ENCODE measurements around the gene HIPK2. TPM values are rescaled to one million over a fixed set of nuclear protein-coding genes. Genes with fewer than 3 reads are reported as not detected.

The HIPK2 gene
- total and polyA plus RNA-seq, 2 of the 4 experiments (the other 2 are of a cell fraction) = 22.0 to 27.1 TPM

DNA sequence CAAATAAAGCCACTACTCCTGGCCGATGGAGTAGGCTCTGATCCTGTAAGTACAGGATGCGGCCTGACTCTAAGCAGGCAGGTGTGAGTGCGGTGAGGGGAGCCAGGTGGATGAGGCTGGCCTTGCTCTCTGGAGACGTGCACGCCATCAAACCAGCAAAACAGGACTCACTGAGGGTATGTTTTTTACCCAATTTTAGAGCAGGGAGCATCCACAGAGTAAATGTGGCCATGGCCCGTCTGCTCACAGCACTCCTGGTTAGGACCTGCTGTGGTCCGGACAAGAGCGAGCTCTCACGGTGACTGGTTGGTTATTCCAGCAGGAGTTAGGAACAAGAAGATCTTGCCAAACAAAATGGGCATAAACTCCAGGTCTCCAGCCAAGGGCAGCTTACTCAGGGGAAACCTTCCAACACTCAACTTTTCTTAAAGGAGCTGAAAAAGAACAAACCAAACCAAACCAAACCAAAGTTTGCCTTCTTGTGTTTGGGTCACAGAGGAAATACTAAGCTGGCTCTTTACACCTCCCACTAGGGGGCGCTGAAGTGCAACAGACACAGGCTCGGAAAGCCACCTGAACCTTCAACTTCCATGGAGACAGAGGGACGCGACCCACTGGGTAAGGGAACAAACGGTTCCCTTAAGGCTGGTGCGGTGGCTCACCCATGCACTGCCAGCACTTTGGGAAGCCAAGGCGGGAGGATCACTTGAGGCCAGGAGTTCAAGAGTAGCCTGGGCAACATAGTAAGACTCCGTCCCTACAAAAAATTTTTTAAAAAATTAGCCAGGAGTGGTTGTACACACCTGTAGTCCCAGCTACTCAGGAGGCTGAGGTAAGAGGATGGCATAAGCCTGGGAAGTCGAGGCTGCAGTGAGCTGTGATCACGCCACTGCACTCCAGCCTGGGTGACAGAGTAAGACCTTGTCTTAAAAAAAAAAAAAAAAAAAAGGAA is 131.9 kb downstream of the HIPK2 start:
- no peak overlapping the region for H2BK15ac ChIP-seq (ENCODE audit: low read depth, low read length)
- no peak overlapping the region for H3K4me3 ChIP-seq (ENCODE audit: insufficient read depth, low read depth, low read length)
- 0 out of 2 replicates have a peak overlapping the region, but pooled peaks have one; percentile 47 for H4K91ac ChIP-seq (ENCODE audit: insufficient read depth, low read depth, low read length)
- H4K8ac ChIP-seq (ENCODE audit: low read depth in 2 of 2, low read length in 2 of 2) = no peak overlapping the region; a peak in 1 of 4 replicates
- H3K4me2 ChIP-seq (ENCODE audit: low read depth, low read length) = no peak overlapping the region
- H3K4me1 ChIP-seq (ENCODE audit: control insufficient read depth, insufficient read depth, low read length) = peaks cover 12% of the 10 kb centered on the region
- H2AFZ ChIP-seq (replicated peaks; ENCODE audit: low read length, poor library complexity) = peak overlapping the region; percentile 34
- peak overlapping the region; percentile 80 for H2AK9ac ChIP-seq (replicated peaks; ENCODE audit: low read depth, low read length, poor library complexity)
- peak; percentile 63 for ATAC-seq (ENCODE audit: low read depth)
- H2BK5ac ChIP-seq (ENCODE audit: low read depth, low read length, poor library complexity, severe bottlenecking) = no peak overlapping the region
- no TSS peak for BruUV-seq (replicated peaks)
- no peak overlapping the region; the same call in 1 of the 2 replicates for H3K14ac ChIP-seq (replicated peaks; ENCODE audit: low read depth, low read length)
- POLR2A ChIA-PET (ENCODE audit: unreplicated experiment) = no interaction called here
- no peak overlapping the region for H3K18ac ChIP-seq (ENCODE audit: low read depth, low read length)
- H3K27me3 ChIP-seq (ENCODE audit: control insufficient read depth, insufficient read depth, low read length) = no peaks in the 10 kb centered on the region
- peak overlapping the region; percentile 59; the same call in 1 of the 2 replicates for H3K4ac ChIP-seq (ENCODE audit: low read depth, low read length)
- peak overlapping the region; percentile 12; the same call in 1 of the 2 replicates for H2AK5ac ChIP-seq (ENCODE audit: low read depth, low read length)
- H3K79me1 ChIP-seq (ENCODE audit: low read depth in 1 of 2, low read length in 2 of 2) = peaks cover 46 to 90% of the 10 kb centered on the region in 2 experiments
- CTCF ChIA-PET = interaction anchor here (0.5 to 2.5 kb wide), 15 partner anchors 8 to 360 kb away, joined by 3 to 17 read pairs (median 3); no protein-coding TSS in a partner anchor
- no peak overlapping the region for H3K56ac ChIP-seq (ENCODE audit: extremely low read depth, insufficient read depth, low read length)
- no peaks in the 10 kb centered on the region for H3K9me3 ChIP-seq (ENCODE audit: control insufficient read depth, insufficient read depth, low read length)
- no peak overlapping the region for H3K23ac ChIP-seq (ENCODE audit: low read depth, low read length)
- dilution Hi-C loops (cut with HindIII; ENCODE audit: low sequenced_read_pairs, unreplicated experiment) (no loop called here), in situ Hi-C loops (cut with MboI; ENCODE audit: low sequenced_read_pairs) (loop anchor here (10.0 kb wide), 2 partner anchors 129 to 359 kb away; partner anchors contain the start of gene HIPK2), intact Hi-C loops (cut with micrococcal nuclease) (loop anchor here (1.0 kb wide), 2 partner anchors 130 to 356 kb away; no protein-coding TSS in a partner anchor)
- peaks cover 73% of the 10 kb centered on the region for H4K20me1 ChIP-seq (ENCODE audit: insufficient read depth, low read length)
- H4K5ac ChIP-seq (ENCODE audit: low read depth, low read length) = no peak overlapping the region
- H2BK120ac ChIP-seq (ENCODE audit: low read depth, low read length) = peak overlapping the region; percentile 48
- peak; percentile 80 for DNase-seq
- 70% methylated on average over 7 of the region's 19 CpGs; no CpG with 5 or more reads in 1 of the 2 experiments for WGBS, 2 experiments (ENCODE audit: extremely low coverage in 2 of 2, insufficient read length in 1 of 2)
- no peak overlapping the region for H2BK20ac ChIP-seq (ENCODE audit: low read depth, low read length)
- peaks cover 20% of the 10 kb centered on the region for H3K9me1 ChIP-seq (ENCODE audit: insufficient read depth, low read length)
- H3K27ac ChIP-seq (ENCODE audit: insufficient read depth, low read length) = no peak overlapping the region
- H3K9ac ChIP-seq (ENCODE audit: low read depth, low read length) = no peak overlapping the region
- peaks cover 41% of the 10 kb centered on the region for H3K36me3 ChIP-seq (ENCODE audit: control insufficient read depth, insufficient read depth, low read length)
- TF ChIP-seq, protein P1, sequence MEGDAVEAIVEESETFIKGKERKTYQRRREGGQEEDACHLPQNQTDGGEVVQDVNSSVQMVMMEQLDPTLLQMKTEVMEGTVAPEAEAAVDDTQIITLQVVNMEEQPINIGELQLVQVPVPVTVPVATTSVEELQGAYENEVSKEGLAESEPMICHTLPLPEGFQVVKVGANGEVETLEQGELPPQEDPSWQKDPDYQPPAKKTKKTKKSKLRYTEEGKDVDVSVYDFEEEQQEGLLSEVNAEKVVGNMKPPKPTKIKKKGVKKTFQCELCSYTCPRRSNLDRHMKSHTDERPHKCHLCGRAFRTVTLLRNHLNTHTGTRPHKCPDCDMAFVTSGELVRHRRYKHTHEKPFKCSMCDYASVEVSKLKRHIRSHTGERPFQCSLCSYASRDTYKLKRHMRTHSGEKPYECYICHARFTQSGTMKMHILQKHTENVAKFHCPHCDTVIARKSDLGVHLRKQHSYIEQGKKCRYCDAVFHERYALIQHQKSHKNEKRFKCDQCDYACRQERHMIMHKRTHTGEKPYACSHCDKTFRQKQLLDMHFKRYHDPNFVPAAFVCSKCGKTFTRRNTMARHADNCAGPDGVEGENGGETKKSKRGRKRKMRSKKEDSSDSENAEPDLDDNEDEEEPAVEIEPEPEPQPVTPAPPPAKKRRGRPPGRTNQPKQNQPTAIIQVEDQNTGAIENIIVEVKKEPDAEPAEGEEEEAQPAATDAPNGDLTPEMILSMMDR (conservative IDR thresholded peaks at IDR 0.05; ENCODE audit: low read depth, low read length) = peak; percentile 86
- TF ChIP-seq, protein P2, sequence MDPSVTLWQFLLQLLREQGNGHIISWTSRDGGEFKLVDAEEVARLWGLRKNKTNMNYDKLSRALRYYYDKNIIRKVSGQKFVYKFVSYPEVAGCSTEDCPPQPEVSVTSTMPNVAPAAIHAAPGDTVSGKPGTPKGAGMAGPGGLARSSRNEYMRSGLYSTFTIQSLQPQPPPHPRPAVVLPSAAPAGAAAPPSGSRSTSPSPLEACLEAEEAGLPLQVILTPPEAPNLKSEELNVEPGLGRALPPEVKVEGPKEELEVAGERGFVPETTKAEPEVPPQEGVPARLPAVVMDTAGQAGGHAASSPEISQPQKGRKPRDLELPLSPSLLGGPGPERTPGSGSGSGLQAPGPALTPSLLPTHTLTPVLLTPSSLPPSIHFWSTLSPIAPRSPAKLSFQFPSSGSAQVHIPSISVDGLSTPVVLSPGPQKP (IDR thresholded peaks at IDR 0.05; ENCODE audit: borderline replicate concordance, low read depth, low read length) = no peak
- TF ChIP-seq RCOR1 (IDR thresholded peaks at IDR 0.05; ENCODE audit: insufficient replicate concordance, low read length) (no peak), CHD1 (IDR thresholded peaks at IDR 0.05; ENCODE audit: low read depth, low read length) (no peak), RAD21 (IDR thresholded peaks at IDR 0.05; ENCODE audit: low read length) (peak; percentile 92), NFE2L2 (IDR thresholded peaks at IDR 0.05; ENCODE audit: low read depth, low read length) (no peak), SMC3 (IDR thresholded peaks at IDR 0.05; ENCODE audit: low read depth, low read length) (peak; percentile 87), MAZ (IDR thresholded peaks at IDR 0.05; ENCODE audit: borderline replicate concordance, low read depth, low read length) (no peak), FOS (IDR thresholded peaks at IDR 0.05; ENCODE audit: low read depth, low read length) (no peak), POLR2A (IDR thresholded peaks at IDR 0.05; ENCODE audit: low read depth, low read length) (no peak), MXI1 (IDR thresholded peaks at IDR 0.05; ENCODE audit: borderline replicate concordance, low read depth, low read length) (peak; percentile 18; the same call in 1 of the 2 replicates), BHLHE40 (IDR thresholded peaks at IDR 0.05; ENCODE audit: low read depth, low read length) (no peak)
- TF ChIP-seq, protein P3, sequence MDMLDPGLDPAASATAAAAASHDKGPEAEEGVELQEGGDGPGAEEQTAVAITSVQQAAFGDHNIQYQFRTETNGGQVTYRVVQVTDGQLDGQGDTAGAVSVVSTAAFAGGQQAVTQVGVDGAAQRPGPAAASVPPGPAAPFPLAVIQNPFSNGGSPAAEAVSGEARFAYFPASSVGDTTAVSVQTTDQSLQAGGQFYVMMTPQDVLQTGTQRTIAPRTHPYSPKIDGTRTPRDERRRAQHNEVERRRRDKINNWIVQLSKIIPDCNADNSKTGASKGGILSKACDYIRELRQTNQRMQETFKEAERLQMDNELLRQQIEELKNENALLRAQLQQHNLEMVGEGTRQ (IDR thresholded peaks at IDR 0.05; ENCODE audit: low read depth, low read length) = no peak

All from IMR-90 (cell line).